Measurements from ENCODE around the gene PKLR. TPM values are rescaled to one million over a fixed set of nuclear protein-coding genes. Genes with fewer than 3 reads are reported as not detected.

The PKLR gene
- total and polyA plus RNA-seq, 2 of the 8 experiments (the other 6 are each of a cell fraction or from before 2014, with no cell fraction given) = 2.3 to 7.5 TPM

DNA sequence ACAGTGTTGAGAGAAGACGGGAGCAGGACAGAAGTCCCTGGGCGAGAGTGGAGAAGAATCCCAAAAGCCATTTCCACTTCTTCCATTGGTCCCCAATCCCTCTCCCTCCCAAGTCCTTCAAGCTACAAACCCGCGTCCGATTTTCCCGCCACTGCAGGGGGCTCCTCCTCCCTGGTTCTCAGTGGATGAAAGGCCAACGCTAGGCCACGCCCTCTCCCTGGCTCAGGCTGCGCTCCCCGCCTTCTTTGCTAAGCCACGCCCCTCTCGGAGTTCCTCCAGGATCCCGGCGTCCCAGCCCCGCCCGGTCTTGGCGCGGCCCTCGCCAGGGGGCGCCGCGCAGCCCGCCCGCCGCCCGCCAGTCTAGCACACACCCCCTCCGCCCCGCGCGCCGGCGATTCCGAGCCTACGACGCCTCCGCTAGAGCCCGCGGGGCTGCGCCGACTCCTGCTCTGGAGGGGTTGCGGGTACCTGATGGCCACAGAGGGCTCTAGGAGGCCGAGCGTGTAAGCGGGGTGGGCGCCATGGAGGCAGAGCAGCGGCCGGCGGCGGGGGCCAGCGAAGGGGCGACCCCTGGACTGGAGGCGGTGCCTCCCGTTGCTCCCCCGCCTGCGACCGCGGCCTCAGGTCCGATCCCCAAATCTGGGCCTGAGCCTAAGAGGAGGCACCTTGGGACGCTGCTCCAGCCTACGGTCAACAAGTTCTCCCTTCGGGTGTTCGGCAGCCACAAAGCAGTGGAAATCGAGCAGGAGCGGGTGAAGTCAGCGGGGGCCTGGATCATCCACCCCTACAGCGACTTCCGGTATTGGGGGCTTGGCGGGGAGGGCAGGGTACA is 24.0 kb downstream of the PKLR start, which contains the start of gene HCN3 (continued):
- TF ChIP-seq TEAD4 (IDR thresholded peaks at IDR 0.05; ENCODE audit: low read depth, low read length) (no peak), GTF2F1 (IDR thresholded peaks at IDR 0.05; ENCODE audit: borderline replicate concordance, low read depth, low read length) (no peak), SAP30 (IDR thresholded peaks at IDR 0.05; ENCODE audit: insufficient read depth, insufficient replicate concordance, low read length) (no peak), SRF (IDR thresholded peaks at IDR 0.05; ENCODE audit: low read depth, low read length) (0 out of 2 replicates have a peak, but pooled peaks have one; percentile 8), RBBP5 (IDR thresholded peaks at IDR 0.05; ENCODE audit: borderline replicate concordance, low read depth, low read length) (0 out of 2 replicates have a peak, but pooled peaks have one; percentile 56), KDM1A (IDR thresholded peaks at IDR 0.05; ENCODE audit: borderline replicate concordance, low read length) (no peak), KDM4A (IDR thresholded peaks at IDR 0.05; ENCODE audit: low read depth, low read length, severe bottlenecking) (peak; percentile 90), BRCA1 (IDR thresholded peaks at IDR 0.05; ENCODE audit: low read depth, low read length) (no peak), SIX5 (IDR thresholded peaks at IDR 0.05; ENCODE audit: low read depth, low read length) (no peak), MAX (IDR thresholded peaks at IDR 0.05) (peak; percentile 57; the same call in 1 of the 2 replicates), RAD21 (IDR thresholded peaks at IDR 0.05 in 1 of 2, conservative IDR thresholded peaks at IDR 0.05 in 1 of 2; ENCODE audit: low read depth in 2 of 2, low read length in 2 of 2) (peak in 1 of 2 experiments; percentile 30; a peak in 2 of 4 replicates), CTCF (IDR thresholded peaks at IDR 0.05; ENCODE audit: control extremely low read depth in 1 of 3, insufficient read depth in 1 of 3, low read depth in 1 of 3, low read length in 3 of 3) (peak; percentile 42 to 52 (median 51))
- TF ChIP-seq, protein P1, sequence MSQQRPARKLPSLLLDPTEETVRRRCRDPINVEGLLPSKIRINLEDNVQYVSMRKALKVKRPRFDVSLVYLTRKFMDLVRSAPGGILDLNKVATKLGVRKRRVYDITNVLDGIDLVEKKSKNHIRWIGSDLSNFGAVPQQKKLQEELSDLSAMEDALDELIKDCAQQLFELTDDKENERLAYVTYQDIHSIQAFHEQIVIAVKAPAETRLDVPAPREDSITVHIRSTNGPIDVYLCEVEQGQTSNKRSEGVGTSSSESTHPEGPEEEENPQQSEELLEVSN (IDR thresholded peaks at IDR 0.05) = peak; percentile 95

Data from H1 (cell line).